ENCODE measurements around the gene ANXA6. TPM values are rescaled to one million over a fixed set of nuclear protein-coding genes. Genes with fewer than 3 reads are reported as not detected.

ANXA6 gene
- total RNA-seq, 2 donors from 2014 or later: 21.2 to 39.8 TPM

DNA sequence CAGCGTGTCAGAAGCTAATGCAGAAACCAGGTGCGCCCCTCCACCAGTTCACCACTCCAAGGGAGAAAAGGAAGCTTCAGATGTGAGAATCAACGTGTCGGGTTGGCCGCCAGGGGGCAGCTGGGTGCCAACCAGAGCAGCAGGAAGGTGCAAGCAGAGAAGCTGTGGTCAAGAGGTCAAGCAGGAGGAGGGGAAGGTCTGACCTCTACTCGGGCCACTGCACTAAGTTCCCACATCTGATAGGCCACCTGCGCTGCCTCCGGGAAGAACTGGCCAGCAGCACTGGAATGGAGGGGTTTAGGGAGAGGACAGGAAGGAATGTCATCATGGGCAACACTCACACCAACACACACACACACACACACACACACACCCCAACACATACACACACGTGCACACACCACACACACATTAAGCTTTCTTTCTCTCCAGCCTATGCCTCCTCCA is 31.4 kb downstream of the ANXA6 start:
- H3K4me1 ChIP-seq: no peaks in the 10 kb centered on the region
- H3K9me3 ChIP-seq: no peaks in the 10 kb centered on the region
- H3K9ac ChIP-seq (ENCODE audit: low read depth in 2 of 2, low read length in 2 of 2): no peak overlapping the region
- TF ChIP-seq CTCF (IDR thresholded peaks at IDR 0.05): peak; percentile 71
- H3K36me3 ChIP-seq: no peaks in the 10 kb centered on the region
- H3K27ac ChIP-seq: no peak overlapping the region
- peak; percentile 75 for DNase-seq
- intact Hi-C loops (cut with DNase I): loop anchor here (2.0 to 5.0 kb wide), 2 partner anchors 37 to 111 kb away; no protein-coding TSS in a partner anchor
- H3K27me3 ChIP-seq: no peaks in the 10 kb centered on the region
- no peak overlapping the region for H3K4me3 ChIP-seq

DNA sequence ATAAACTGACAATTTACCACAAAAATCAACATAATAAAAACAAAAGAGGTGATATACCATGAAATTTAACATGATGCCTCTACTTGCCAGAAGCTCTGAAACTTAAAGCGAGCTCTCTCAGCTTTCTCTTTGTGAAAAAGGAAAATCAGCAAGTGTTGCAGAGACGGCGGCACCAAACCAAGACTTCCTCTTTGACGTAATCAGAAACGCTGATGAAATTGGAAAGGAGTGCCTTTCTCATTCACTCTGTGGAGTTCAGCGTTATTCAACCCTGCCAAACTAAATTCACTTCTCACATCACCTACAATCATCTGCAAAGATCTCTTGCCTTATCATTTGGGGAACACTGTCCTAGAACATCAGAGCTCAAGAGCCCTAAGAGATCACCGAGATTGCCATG is 32.2 kb downstream of the ANXA6 start:
- intact Hi-C loops (cut with DNase I): loop anchor here (5.0 kb wide), 1 partner anchor 112 kb away; no protein-coding TSS in a partner anchor

GRCh38 chr5:151123897-151124751 is 33.5 kb downstream of the ANXA6 start:
- no peaks in the 10 kb centered on the region for H3K9me3 ChIP-seq
- no peak for DNase-seq
- no peak overlapping the region for H3K9ac ChIP-seq (ENCODE audit: low read depth in 2 of 2, low read length in 2 of 2)
- H3K4me3 ChIP-seq: no peak overlapping the region
- no peak for TF ChIP-seq CTCF (IDR thresholded peaks at IDR 0.05)
- H3K4me1 ChIP-seq: no peaks in the 10 kb centered on the region
- H3K27me3 ChIP-seq: no peaks in the 10 kb centered on the region
- H3K36me3 ChIP-seq: no peaks in the 10 kb centered on the region
- intact Hi-C loops (cut with DNase I): no loop called here
- no peak overlapping the region for H3K27ac ChIP-seq

More for the DNA sequence above, 32.2 kb downstream of the ANXA6 start:
- Histone ChIP-seq H3K4me3 (no peak overlapping the region), H3K27me3 (no peaks in the 10 kb centered on the region), H3K4me1 (no peaks in the 10 kb centered on the region), H3K9ac (ENCODE audit: low read depth in 2 of 2, low read length in 2 of 2) (no peak overlapping the region), H3K36me3 (no peaks in the 10 kb centered on the region), H3K9me3 (no peaks in the 10 kb centered on the region), H3K27ac (no peak overlapping the region)
- DNase-seq: no peak
- TF ChIP-seq CTCF (IDR thresholded peaks at IDR 0.05): no peak

GRCh38 chr5:151122828-151123227 is 34.8 kb downstream of the ANXA6 start:
- H3K27me3 ChIP-seq: no peaks in the 10 kb centered on the region
- no peak overlapping the region for H3K27ac ChIP-seq
- DNase-seq: no peak
- no peaks in the 10 kb centered on the region for H3K36me3 ChIP-seq
- H3K9ac ChIP-seq (ENCODE audit: low read depth in 2 of 2, low read length in 2 of 2): no peak overlapping the region
- intact Hi-C loops (cut with DNase I): no loop called here
- no peaks in the 10 kb centered on the region for H3K4me1 ChIP-seq
- H3K9me3 ChIP-seq: no peaks in the 10 kb centered on the region
- TF ChIP-seq CTCF (IDR thresholded peaks at IDR 0.05): no peak
- H3K4me3 ChIP-seq: no peak overlapping the region

GRCh38 chr5:151121665-151122064 is 35.9 kb downstream of the ANXA6 start:
- intact Hi-C loops (cut with DNase I): no loop called here
- H3K9me3 ChIP-seq: no peaks in the 10 kb centered on the region
- DNase-seq: no peak
- no peak for TF ChIP-seq CTCF (IDR thresholded peaks at IDR 0.05)
- H3K4me3 ChIP-seq: no peak overlapping the region
- H3K27me3 ChIP-seq: no peaks in the 10 kb centered on the region
- H3K36me3 ChIP-seq: no peaks in the 10 kb centered on the region
- H3K9ac ChIP-seq (ENCODE audit: low read depth in 2 of 2, low read length in 2 of 2): no peak overlapping the region
- no peaks in the 10 kb centered on the region for H3K4me1 ChIP-seq
- H3K27ac ChIP-seq: no peak overlapping the region
